Measurements from ENCODE around the gene DTX1.

DTX1 gene

DNA sequence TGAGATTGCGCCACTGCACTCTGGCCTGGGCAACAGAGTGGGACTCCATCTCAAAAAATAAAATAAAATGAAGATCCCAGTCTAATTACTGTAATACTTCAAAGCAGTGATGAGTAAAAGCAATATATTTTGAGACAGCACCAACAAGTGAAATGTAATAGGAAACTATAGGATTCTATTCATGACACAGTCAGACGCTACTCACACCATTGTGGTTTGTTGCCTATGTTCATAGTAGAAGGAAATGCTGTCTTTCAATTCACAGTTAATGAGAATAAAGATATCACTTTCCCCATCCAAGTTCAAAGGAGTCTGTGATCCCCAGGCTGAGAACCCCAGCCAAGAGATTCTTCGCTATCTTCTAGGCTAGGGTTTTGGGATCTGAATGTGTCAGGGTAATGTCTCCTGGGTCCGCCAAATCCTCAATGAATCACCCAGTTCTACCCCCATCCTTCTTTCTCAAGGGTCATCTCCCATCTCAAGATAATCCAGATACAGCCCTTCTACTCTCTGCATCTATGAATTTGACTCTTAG is 16.6 kb upstream of the DTX1 start:
- Histone ChIP-seq H3K4me3 (ENCODE audit: extremely low read depth, insufficient read depth, low read length, poor library complexity, severe bottlenecking) (no peak overlapping the region), H3K27ac (ENCODE audit: low read depth, low read length, severe bottlenecking) (no peak overlapping the region), H3K4me1 (ENCODE audit: control insufficient read depth, insufficient read depth, low read length, poor library complexity, severe bottlenecking) (peaks cover 7% of the 10 kb centered on the region), H3K9me3 (ENCODE audit: control insufficient read depth, low read length) (no peaks in the 10 kb centered on the region), H3K36me3 (ENCODE audit: control insufficient read depth, insufficient read depth, low read length) (no peaks in the 10 kb centered on the region)
- WGBS, 2 experiments (ENCODE audit: insufficient coverage in 2 of 2), result 53 to 91% methylated on average over 1 to 3 of the region's 4 CpGs

DNA sequence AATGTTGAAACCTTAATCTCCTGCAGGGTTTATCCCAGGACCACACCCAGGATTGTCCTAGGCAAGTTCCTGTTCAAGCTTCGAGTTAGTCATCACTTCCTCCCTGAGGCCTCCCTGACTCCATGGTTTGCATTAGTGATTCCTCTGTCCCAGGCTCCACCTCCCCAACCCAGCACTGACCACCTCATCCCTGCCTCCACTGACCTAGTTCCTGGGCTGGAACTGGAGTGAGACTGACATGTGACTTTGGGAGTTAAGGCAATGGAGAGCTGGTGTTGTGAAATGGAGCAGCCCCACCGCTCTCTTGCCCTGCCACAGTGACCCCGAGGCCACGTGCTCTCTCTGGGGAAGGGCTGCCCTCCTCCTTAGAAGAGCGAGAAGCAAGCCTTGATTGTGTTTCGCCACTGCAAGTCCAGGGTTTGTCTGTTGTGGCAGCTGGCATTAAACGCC is 15.8 kb upstream of the DTX1 start:
- no peak overlapping the region for H3K4me3 ChIP-seq (ENCODE audit: extremely low read depth, insufficient read depth, low read length, poor library complexity, severe bottlenecking)
- 81 to 90% methylated on average over 6 to 7 of the region's 7 CpGs for WGBS, 2 experiments (ENCODE audit: insufficient coverage in 2 of 2)

DNA sequence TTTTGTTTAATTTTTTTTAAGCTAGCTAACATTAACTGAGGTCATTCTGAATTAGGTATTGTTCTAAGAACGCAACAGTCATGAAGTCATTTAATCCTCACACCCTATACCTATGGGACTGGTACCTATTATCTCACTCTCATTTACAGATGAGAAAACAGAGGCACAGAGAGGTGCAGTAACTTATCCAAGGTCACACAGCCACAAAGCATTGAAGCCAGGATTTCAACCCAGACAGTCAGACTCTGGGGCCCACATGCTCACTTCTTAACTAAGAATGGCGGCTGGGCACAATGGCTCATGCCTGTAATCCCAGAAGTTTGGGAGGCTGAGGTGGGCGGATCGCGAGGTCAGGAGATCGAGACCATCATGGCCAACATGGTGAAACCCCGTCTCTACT is 15.0 kb upstream of the DTX1 start:
- 71 to 81% methylated on average over 1 to 6 of the region's 7 CpGs for WGBS, 2 experiments (ENCODE audit: insufficient coverage in 2 of 2)
- Histone ChIP-seq H3K4me3 (ENCODE audit: extremely low read depth, insufficient read depth, low read length, poor library complexity, severe bottlenecking) (no peak overlapping the region), H3K27ac (ENCODE audit: low read depth, low read length, severe bottlenecking) (no peak overlapping the region), H3K36me3 (ENCODE audit: control insufficient read depth, insufficient read depth, low read length) (no peaks in the 10 kb centered on the region), H3K4me1 (ENCODE audit: control insufficient read depth, insufficient read depth, low read length, poor library complexity, severe bottlenecking) (peaks cover 7% of the 10 kb centered on the region), H3K9me3 (ENCODE audit: control insufficient read depth, low read length) (no peaks in the 10 kb centered on the region)

More for the DNA sequence above, 15.8 kb upstream of the DTX1 start:
- Histone ChIP-seq H3K4me1 (ENCODE audit: control insufficient read depth, insufficient read depth, low read length, poor library complexity, severe bottlenecking) (peaks cover 7% of the 10 kb centered on the region), H3K27ac (ENCODE audit: low read depth, low read length, severe bottlenecking) (no peak overlapping the region), H3K9me3 (ENCODE audit: control insufficient read depth, low read length) (no peaks in the 10 kb centered on the region), H3K36me3 (ENCODE audit: control insufficient read depth, insufficient read depth, low read length) (no peaks in the 10 kb centered on the region)

DNA sequence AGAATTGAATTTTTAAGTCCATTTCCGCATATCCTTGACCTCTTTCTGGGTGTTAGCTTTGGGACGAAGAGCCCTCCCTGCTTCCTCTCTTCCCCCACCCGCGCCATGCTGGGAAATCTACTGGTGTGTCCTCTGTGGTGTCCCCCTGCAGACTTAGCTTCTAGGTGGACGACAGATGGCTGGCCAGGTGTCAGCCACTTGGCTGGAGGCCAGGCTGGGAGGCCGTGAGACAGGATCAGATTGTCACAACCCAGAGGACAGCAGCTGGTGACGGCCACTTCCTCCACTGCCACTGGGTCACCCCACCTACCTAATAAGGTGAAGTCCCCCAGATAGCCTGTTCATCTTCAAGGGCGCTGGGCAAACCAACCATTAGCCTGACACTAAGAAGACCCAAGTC is 13.3 kb upstream of the DTX1 start:
- no peaks in the 10 kb centered on the region for H3K9me3 ChIP-seq (ENCODE audit: control insufficient read depth, low read length)
- WGBS, 2 experiments (ENCODE audit: insufficient coverage in 2 of 2), result 90 to 91% methylated on average over 5 to 7 of the region's 8 CpGs
- H3K4me1 ChIP-seq (ENCODE audit: control insufficient read depth, insufficient read depth, low read length, poor library complexity, severe bottlenecking), result peaks cover 7% of the 10 kb centered on the region
- H3K4me3 ChIP-seq (ENCODE audit: extremely low read depth, insufficient read depth, low read length, poor library complexity, severe bottlenecking), result no peak overlapping the region
- H3K27ac ChIP-seq (ENCODE audit: low read depth, low read length, severe bottlenecking), result no peak overlapping the region
- H3K36me3 ChIP-seq (ENCODE audit: control insufficient read depth, insufficient read depth, low read length), result no peaks in the 10 kb centered on the region

DNA sequence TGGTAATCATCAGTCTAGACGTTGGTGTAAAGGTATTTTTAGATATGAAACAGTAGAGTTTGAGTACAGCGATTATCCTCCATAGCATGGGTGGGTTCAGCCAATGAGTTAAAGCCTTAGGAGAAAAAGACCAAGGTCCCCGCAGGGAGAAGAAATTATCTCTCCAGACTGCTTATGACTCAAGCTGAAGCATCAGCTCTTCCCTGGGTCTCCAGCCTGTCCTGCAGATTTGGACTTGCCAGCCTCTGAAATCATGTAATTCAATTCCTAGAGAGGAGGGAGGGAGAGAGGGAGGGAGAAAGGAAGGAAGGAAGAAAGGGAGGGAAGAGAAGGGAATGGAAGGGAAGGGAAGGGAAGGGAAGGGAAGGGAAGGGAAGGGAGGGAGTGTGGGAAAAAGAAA is 12.0 kb upstream of the DTX1 start:
- 76 to 80% methylated on average over 3 of the region's 3 CpGs for WGBS, 2 experiments (ENCODE audit: insufficient coverage in 2 of 2)
- no peaks in the 10 kb centered on the region for H3K36me3 ChIP-seq (ENCODE audit: control insufficient read depth, insufficient read depth, low read length)
- no peaks in the 10 kb centered on the region for H3K9me3 ChIP-seq (ENCODE audit: control insufficient read depth, low read length)
- H3K4me3 ChIP-seq (ENCODE audit: extremely low read depth, insufficient read depth, low read length, poor library complexity, severe bottlenecking), result no peak overlapping the region
- H3K27ac ChIP-seq (ENCODE audit: low read depth, low read length, severe bottlenecking), result no peak overlapping the region
- H3K4me1 ChIP-seq (ENCODE audit: control insufficient read depth, insufficient read depth, low read length, poor library complexity, severe bottlenecking), result peaks cover 7% of the 10 kb centered on the region

DNA sequence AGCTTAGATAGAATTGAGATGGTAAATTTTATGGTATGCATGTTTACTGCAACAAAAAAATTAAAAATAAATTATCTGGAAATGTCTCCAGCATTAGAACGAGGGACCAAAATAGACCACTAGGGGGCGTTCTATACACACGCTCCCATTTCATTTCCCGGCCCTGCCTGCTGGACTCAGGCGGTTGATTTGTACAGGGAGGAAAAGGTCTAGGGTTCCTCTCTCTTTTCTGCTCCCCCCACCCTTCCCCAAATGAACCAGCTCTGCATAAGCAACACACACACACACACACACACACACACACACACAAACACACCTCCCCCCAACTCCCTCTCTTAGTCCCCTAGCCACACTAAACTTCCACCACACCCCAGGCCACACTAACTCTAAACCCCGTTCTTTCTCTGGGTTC is 7.8 kb upstream of the DTX1 start:
- no peaks in the 10 kb centered on the region for H3K36me3 ChIP-seq (ENCODE audit: control insufficient read depth, insufficient read depth, low read length)
- H3K27ac ChIP-seq (ENCODE audit: low read depth, low read length, severe bottlenecking), result no peak overlapping the region
- H3K9me3 ChIP-seq (ENCODE audit: control insufficient read depth, low read length), result no peaks in the 10 kb centered on the region
- H3K4me1 ChIP-seq (ENCODE audit: control insufficient read depth, insufficient read depth, low read length, poor library complexity, severe bottlenecking), result no peaks in the 10 kb centered on the region
- WGBS, 2 experiments (ENCODE audit: insufficient coverage in 2 of 2), result 78 to 100% methylated on average over 1 of the region's 6 CpGs
- H3K4me3 ChIP-seq (ENCODE audit: extremely low read depth, insufficient read depth, low read length, poor library complexity, severe bottlenecking), result no peak overlapping the region

DNA sequence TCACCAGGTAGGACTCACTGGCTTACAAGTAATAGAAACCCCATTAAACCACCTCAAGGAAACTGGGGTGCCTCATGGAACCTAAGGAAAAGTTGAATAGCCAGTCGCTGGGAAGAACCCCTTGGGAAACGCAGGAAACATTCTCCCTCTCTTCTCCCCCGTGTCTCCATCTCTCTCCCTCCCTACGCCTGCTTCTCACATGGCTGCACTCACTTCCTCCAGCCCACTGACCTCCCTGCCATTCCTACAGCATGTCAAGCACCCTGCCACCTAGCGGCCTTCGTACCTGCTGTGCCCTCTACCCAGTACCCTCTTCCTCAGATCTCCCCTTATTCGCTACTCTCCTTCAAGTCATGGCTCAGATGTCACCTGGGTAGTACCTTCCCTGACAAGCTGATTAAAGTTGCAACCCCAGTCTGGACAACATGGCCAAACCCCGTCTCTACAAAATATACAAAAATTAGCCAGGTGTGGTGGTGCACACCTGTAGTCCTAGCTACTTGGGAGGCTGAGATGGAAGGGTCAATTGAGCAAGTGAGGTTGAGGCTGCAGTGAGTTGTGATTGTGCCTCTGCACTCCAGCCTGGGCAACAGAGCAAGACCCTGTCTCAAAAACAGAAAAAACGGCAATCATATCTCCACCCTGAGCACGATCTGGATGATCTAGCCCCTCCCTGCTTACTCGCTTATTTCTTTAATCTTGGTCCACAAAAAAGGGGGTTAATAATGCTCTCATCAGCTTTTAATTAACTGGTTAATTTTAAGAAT is 6.4 kb upstream of the DTX1 start:
- H3K9me3 ChIP-seq (ENCODE audit: control insufficient read depth, low read length), result no peaks in the 10 kb centered on the region
- H3K4me1 ChIP-seq (ENCODE audit: control insufficient read depth, insufficient read depth, low read length, poor library complexity, severe bottlenecking), result no peaks in the 10 kb centered on the region
- H3K27ac ChIP-seq (ENCODE audit: low read depth, low read length, severe bottlenecking), result no peak overlapping the region
- H3K36me3 ChIP-seq (ENCODE audit: control insufficient read depth, insufficient read depth, low read length), result no peaks in the 10 kb centered on the region
- H3K4me3 ChIP-seq (ENCODE audit: extremely low read depth, insufficient read depth, low read length, poor library complexity, severe bottlenecking), result no peak overlapping the region
- WGBS, 2 experiments (ENCODE audit: insufficient coverage in 2 of 2), result 39 to 40% methylated on average over 8 of the region's 11 CpGs

DNA sequence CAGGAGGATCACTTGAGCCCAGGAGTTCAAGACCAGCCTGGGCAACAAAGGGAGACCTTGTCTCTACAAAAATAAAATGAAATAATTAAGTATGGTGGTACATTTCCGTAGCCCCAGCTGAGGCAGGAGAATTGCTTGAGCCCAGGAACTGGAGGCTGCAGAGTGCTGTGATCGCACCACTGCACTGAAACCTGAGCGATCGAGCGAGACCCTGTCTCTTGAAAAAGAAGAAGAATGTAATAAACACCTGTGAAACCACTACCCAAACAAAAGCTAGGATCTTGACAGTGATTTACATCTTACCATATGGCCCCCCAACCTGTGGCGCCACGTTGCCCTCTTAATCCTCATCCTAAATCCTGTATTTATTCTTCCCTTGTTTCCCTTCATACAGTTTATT is 5.7 kb upstream of the DTX1 start:
- Histone ChIP-seq H3K9me3 (ENCODE audit: control insufficient read depth, low read length) (no peaks in the 10 kb centered on the region), H3K4me1 (ENCODE audit: control insufficient read depth, insufficient read depth, low read length, poor library complexity, severe bottlenecking) (no peaks in the 10 kb centered on the region), H3K36me3 (ENCODE audit: control insufficient read depth, insufficient read depth, low read length) (no peaks in the 10 kb centered on the region), H3K27ac (ENCODE audit: low read depth, low read length, severe bottlenecking) (no peak overlapping the region), H3K4me3 (ENCODE audit: extremely low read depth, insufficient read depth, low read length, poor library complexity, severe bottlenecking) (no peak overlapping the region)
- 78 to 95% methylated on average over 4 to 7 of the region's 7 CpGs for WGBS, 2 experiments (ENCODE audit: insufficient coverage in 2 of 2)

DNA sequence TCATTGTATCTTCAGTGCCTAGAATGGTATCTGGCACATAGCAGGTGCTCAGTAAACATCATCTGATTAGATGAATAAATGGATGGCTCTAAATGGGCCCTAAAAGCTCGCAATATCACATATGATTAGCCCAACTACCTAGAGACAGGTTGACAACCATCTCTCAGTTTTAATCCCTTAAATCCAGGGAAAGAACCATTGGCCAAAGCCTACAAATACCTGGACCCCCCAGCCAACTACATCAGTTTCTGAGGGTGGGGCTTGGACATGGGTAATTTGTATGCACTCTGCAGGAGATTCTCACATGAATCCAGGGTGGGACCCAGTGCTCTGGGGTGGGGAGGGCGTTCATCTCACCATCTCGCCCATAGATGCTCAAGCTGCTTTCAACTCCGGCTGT is 4.8 kb upstream of the DTX1 start:
- Histone ChIP-seq H3K9me3 (ENCODE audit: control insufficient read depth, low read length) (no peaks in the 10 kb centered on the region), H3K36me3 (ENCODE audit: control insufficient read depth, insufficient read depth, low read length) (no peaks in the 10 kb centered on the region), H3K4me1 (ENCODE audit: control insufficient read depth, insufficient read depth, low read length, poor library complexity, severe bottlenecking) (no peaks in the 10 kb centered on the region), H3K4me3 (ENCODE audit: extremely low read depth, insufficient read depth, low read length, poor library complexity, severe bottlenecking) (no peak overlapping the region), H3K27ac (ENCODE audit: low read depth, low read length, severe bottlenecking) (no peak overlapping the region)
- 94 to 97% methylated on average over 3 to 4 of the region's 4 CpGs for WGBS, 2 experiments (ENCODE audit: insufficient coverage in 2 of 2)

DNA sequence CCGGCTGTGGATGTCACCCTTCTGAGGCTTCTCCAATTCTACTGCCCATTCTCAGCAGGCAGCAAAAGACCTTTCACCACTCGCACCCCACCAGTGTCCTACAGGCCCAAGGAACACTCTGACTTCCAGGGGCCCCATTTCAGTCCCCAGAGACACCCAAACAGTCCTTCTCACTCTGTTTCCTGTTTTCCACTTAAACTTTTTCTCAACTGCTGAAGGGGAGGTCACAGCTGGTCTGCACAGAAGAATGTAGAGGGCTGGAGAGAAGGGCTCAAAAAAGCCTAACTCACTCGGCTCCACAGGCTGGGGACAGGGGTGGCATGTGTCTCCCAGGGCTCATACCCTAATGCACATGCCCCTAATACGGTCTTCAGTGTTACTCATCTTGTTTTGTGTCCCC is 4.2 kb upstream of the DTX1 start:
- Histone ChIP-seq H3K27ac (ENCODE audit: low read depth, low read length, severe bottlenecking) (no peak overlapping the region), H3K4me3 (ENCODE audit: extremely low read depth, insufficient read depth, low read length, poor library complexity, severe bottlenecking) (no peak overlapping the region), H3K4me1 (ENCODE audit: control insufficient read depth, insufficient read depth, low read length, poor library complexity, severe bottlenecking) (no peaks in the 10 kb centered on the region), H3K9me3 (ENCODE audit: control insufficient read depth, low read length) (no peaks in the 10 kb centered on the region), H3K36me3 (ENCODE audit: control insufficient read depth, insufficient read depth, low read length) (no peaks in the 10 kb centered on the region)
- 67 to 77% methylated on average over 4 of the region's 4 CpGs for whole genome bisulfite sequencing, 2 experiments (ENCODE audit: insufficient coverage in 2 of 2)

DNA sequence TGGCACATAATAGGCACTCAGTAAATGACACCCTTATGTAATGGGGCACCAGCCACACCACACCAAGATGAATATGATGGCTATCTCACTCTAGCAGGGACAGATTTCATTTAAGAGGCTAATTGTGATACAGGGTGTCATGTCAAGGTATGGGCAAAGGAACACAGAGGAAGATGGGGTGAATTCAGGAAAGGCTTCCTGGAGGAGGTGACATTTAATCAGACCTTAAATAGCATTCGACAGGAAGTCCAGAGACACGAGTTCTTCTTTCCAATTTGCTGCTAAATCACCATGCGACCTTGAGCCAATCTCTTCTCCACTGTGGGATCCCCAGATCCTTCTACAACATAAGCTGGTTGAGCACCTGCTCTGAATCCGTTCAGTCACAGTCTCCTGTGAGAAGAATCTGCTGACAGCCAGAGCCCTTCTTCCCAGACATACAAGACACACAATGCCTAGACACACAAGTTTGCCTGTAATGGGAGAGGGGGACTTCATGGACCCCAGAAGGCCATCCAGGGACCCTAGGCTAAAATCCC is 1.5 kb upstream of the DTX1 start:
- 62 to 90% methylated on average over 2 to 4 of the region's 4 CpGs for WGBS, 2 experiments (ENCODE audit: insufficient coverage in 2 of 2)

More for the DNA sequence above, 1.5 kb upstream of the DTX1 start:
- H3K9me3 ChIP-seq (ENCODE audit: control insufficient read depth, low read length), result no peaks in the 10 kb centered on the region
- H3K4me1 ChIP-seq (ENCODE audit: control insufficient read depth, insufficient read depth, low read length, poor library complexity, severe bottlenecking), result no peaks in the 10 kb centered on the region
- no peaks in the 10 kb centered on the region for H3K36me3 ChIP-seq (ENCODE audit: control insufficient read depth, insufficient read depth, low read length)
- no peak overlapping the region for H3K27ac ChIP-seq (ENCODE audit: low read depth, low read length, severe bottlenecking)
- no peak overlapping the region for H3K4me3 ChIP-seq (ENCODE audit: extremely low read depth, insufficient read depth, low read length, poor library complexity, severe bottlenecking)
